ENCODE data around the gene C5orf34.
A peak's percentile ranks its signal among the peaks of the same experiment; 100 is the strongest.
"Not testable (repeated sequence)": the region's sequence is repeated elsewhere in the genome, so short reads cannot be mapped to it uniquely, and the experiment has no call there.

C5orf34 gene

GRCh38 chr5:43486353-43486752, 28.6 kb downstream of the C5orf34 start:
- H3K27ac Mint-ChIP-seq = no peak overlapping the region
- H3K27me3 Mint-ChIP-seq (ENCODE audit: low read depth) = no peaks in the 10 kb centered on the region
- peaks cover 20% of the 10 kb centered on the region for H3K36me3 Mint-ChIP-seq (ENCODE audit: low read depth)
- no peak overlapping the region for H3K4me3 Mint-ChIP-seq
- H3K9me3 Mint-ChIP-seq = no peaks in the 10 kb centered on the region
- peaks cover 29% of the 10 kb centered on the region for H3K4me1 Mint-ChIP-seq (ENCODE audit: low read depth)
- no peak for DNase-seq (ENCODE audit: low spot score)

DNA sequence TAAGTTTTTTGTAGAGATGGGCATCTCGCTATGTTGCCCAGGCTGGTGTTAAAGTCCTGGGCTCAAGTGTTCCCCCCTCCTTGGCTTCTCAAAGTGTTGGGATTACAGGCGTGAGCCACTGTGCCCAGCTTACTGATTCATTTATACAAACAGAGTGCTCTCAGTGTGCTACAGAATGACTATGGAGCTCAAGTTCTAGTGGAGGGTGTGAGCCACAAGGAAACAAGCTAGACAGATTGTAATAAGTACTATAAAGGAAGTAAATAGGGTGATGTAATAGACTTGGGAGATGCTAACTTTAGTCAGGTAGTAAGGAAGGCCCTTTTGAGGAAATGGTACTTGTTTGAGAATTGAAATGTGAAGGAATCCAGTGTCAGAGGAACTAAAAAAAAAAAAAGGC, 29.5 kb downstream of the C5orf34 start:
- Mint-ChIP-seq H3K4me1 (ENCODE audit: low read depth) (peaks cover 33% of the 10 kb centered on the region), H3K27me3 (ENCODE audit: low read depth) (no peaks in the 10 kb centered on the region), H3K27ac (peak overlapping the region; percentile 82), H3K9me3 (no peaks in the 10 kb centered on the region), H3K36me3 (ENCODE audit: low read depth) (peaks cover 21% of the 10 kb centered on the region), H3K4me3 (peak overlapping the region; percentile 31)
- DNase-seq (ENCODE audit: low spot score) = no peak

DNA sequence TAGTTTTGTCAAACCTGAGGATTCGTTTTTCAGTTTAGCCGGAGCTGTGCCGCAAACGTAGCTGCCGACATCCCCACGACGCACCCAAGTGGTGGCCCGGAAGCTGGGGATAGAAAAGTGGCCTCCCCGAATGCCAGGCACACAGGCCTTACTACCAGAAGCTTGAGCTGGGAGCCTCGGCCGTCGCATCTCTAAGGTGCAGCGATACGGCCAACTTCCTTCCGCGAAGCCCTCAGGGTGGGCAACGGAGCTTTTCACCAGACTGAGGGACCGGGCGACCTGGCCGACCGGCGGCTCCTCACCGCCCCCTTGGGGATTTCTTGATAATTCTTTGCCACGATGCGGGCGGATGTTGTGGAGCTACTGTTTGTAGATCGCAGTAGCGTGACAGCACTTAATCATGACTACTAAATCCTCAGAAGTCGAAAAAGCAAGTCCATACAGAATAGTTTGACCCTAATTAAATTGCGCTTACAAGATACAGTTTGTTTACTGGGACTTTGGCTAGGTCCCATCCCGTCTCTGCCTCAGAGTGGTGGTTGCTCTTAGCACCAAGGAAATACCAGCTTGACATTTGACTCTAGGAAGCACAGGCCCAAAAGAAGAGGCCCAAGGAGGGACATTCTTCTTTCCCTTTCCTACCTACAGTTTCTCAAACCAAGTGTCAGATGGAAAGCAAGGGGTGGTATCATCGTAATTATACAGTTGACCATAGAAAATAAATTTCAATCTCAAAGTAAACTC, 30.7 kb downstream of the C5orf34 start:
- H3K36me3 Mint-ChIP-seq (ENCODE audit: low read depth) = peaks cover 19% of the 10 kb centered on the region
- H3K27me3 Mint-ChIP-seq (ENCODE audit: low read depth) = no peaks in the 10 kb centered on the region
- H3K9me3 Mint-ChIP-seq = no peaks in the 10 kb centered on the region
- H3K4me1 Mint-ChIP-seq (ENCODE audit: low read depth) = peaks cover 36% of the 10 kb centered on the region
- DNase-seq (ENCODE audit: low spot score) = peak; percentile 87
- H3K27ac Mint-ChIP-seq = peak overlapping the region; percentile 100
- peak overlapping the region; percentile 98 for H3K4me3 Mint-ChIP-seq

GRCh38 chr5:43483298-43484105, 31.4 kb downstream of the C5orf34 start, which contains the start of gene TMEM267:
TSS of gene TMEM267 (minus strand) at chr5:43483865. CDS start at chr5:43453969, 29,896 bp downstream.
- H3K9me3 Mint-ChIP-seq = no peaks in the 10 kb centered on the region
- H3K36me3 Mint-ChIP-seq (ENCODE audit: low read depth) = peaks cover 14% of the 10 kb centered on the region
- peak; percentile 84 for DNase-seq (ENCODE audit: low spot score)
- peak within 1 kb of the TSS; percentile 100 for H3K27ac Mint-ChIP-seq
- H3K27me3 Mint-ChIP-seq (ENCODE audit: low read depth) = no peaks in the 10 kb centered on the region
- H3K4me1 Mint-ChIP-seq (ENCODE audit: low read depth) = peaks cover 39% of the 10 kb centered on the region
- peak within 1 kb of the TSS; percentile 98 for H3K4me3 Mint-ChIP-seq

- no peaks in the 10 kb centered on the region for H3K9me3 Mint-ChIP-seq
- peaks cover 12% of the 10 kb centered on the region for H3K36me3 Mint-ChIP-seq (ENCODE audit: low read depth)
- H3K27ac Mint-ChIP-seq = peak overlapping the region; percentile 100
- DNase-seq (ENCODE audit: low spot score) = no peak
- H3K4me1 Mint-ChIP-seq (ENCODE audit: low read depth) = peaks cover 41% of the 10 kb centered on the region
- no peaks in the 10 kb centered on the region for H3K27me3 Mint-ChIP-seq (ENCODE audit: low read depth)
- peak overlapping the region; percentile 98 for H3K4me3 Mint-ChIP-seq
Measured at GRCh38 chr5:43482490-43483297, 32.3 kb downstream of the C5orf34 start.

DNA sequence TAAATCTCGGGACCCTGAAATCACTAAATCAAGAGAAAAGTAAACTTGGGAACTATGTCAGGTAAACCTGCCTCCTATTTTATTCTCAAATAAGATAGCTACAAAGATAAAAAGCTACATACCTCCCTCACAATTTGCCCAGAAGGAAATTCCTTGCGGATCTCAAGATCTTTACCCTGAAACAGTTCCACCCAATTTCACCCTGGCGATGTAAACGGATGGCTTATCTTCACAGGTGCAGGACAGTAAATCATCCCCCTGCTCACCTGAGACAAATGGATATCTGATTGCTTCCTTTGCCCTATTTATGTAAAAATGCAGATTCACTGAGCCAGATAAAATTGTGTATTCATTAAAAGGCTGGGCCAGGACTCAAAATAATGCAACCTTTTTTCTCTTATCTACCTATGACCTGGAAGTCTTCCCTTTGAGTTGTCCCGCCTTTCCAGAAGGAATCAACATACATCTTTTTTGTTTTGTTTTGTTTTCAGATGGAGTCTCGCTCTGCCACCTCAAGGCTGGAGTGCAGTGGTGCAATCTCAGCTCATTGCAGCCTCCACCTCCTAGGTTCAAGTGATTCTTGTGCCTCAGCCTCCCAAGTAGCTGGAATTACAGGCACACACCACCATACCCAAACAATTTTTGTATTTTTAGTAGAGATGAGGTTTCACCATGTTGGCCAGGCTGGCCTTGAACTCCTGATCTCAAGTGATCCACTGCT, 45.1 kb downstream of the C5orf34 start:
- Mint-ChIP-seq H3K36me3 (ENCODE audit: low read depth) (peaks cover 88% of the 10 kb centered on the region), H3K9me3 (peaks cover 62% of the 10 kb centered on the region), H3K4me3 (no peak overlapping the region), H3K27me3 (ENCODE audit: low read depth) (no peaks in the 10 kb centered on the region), H3K4me1 (ENCODE audit: low read depth) (peaks cover 2% of the 10 kb centered on the region), H3K27ac (no peak overlapping the region)
- DNase-seq (ENCODE audit: low spot score) = no peak

- no peak overlapping the region for H3K4me3 Mint-ChIP-seq
Measured at GRCh38 chr5:43467100-43467499, 47.8 kb downstream of the C5orf34 start.

DNA sequence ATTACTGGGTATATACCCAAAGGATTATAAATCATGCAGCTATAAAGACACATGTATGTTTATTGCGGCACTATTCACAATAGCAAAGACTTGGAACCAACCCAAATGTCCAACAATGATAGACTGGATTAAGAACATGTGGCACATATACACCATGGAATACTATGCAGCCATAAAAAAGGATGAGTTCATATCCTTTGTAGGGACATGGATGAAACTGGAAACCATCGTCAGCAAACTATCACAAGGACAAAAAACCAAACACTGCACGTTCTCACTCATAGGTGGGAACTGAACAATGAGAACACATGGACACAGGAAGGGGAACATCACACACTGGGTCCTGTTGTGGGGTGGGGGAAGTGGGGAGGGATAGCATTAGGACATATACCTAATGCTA, 49.5 kb downstream of the C5orf34 start:
- Mint-ChIP-seq H3K36me3 (ENCODE audit: low read depth) (peaks cover 81% of the 10 kb centered on the region), H3K9me3 (peaks cover 39% of the 10 kb centered on the region)
- not testable (repeated sequence) for H3K27me3 Mint-ChIP-seq (ENCODE audit: low read depth); DNase-seq (ENCODE audit: low spot score); H3K4me1 Mint-ChIP-seq (ENCODE audit: low read depth); H3K27ac Mint-ChIP-seq; H3K4me3 Mint-ChIP-seq

More at GRCh38 chr5:43467100-43467499, 47.8 kb downstream of the C5orf34 start:
- Mint-ChIP-seq H3K36me3 (ENCODE audit: low read depth) (peaks cover 82% of the 10 kb centered on the region), H3K27me3 (ENCODE audit: low read depth) (no peaks in the 10 kb centered on the region), H3K9me3 (peaks cover 52% of the 10 kb centered on the region), H3K27ac (no peak overlapping the region), H3K4me1 (ENCODE audit: low read depth) (peaks cover 2% of the 10 kb centered on the region)
- DNase-seq (ENCODE audit: low spot score) = no peak

GRCh38 chr5:43461066-43461465, 53.9 kb downstream of the C5orf34 start:
- Mint-ChIP-seq H3K4me3 (no peak overlapping the region), H3K36me3 (ENCODE audit: low read depth) (peaks cover 65% of the 10 kb centered on the region), H3K27ac (no peak overlapping the region)

GRCh38 chr5:43456556-43456955, 58.4 kb downstream of the C5orf34 start:
- Mint-ChIP-seq H3K27ac (no peak overlapping the region), H3K4me1 (ENCODE audit: low read depth) (peaks cover 2% of the 10 kb centered on the region), H3K27me3 (ENCODE audit: low read depth) (no peaks in the 10 kb centered on the region), H3K4me3 (no peak overlapping the region), H3K9me3 (peaks cover 15% of the 10 kb centered on the region), H3K36me3 (ENCODE audit: low read depth) (peaks cover 51% of the 10 kb centered on the region)
- no peak for DNase-seq (ENCODE audit: low spot score)

More at GRCh38 chr5:43461066-43461465, 53.9 kb downstream of the C5orf34 start:
- Mint-ChIP-seq H3K27me3 (ENCODE audit: low read depth) (no peaks in the 10 kb centered on the region), H3K9me3 (peaks cover 14% of the 10 kb centered on the region), H3K4me1 (ENCODE audit: low read depth) (peaks cover 2% of the 10 kb centered on the region)
- DNase-seq (ENCODE audit: low spot score) = no peak

DNA sequence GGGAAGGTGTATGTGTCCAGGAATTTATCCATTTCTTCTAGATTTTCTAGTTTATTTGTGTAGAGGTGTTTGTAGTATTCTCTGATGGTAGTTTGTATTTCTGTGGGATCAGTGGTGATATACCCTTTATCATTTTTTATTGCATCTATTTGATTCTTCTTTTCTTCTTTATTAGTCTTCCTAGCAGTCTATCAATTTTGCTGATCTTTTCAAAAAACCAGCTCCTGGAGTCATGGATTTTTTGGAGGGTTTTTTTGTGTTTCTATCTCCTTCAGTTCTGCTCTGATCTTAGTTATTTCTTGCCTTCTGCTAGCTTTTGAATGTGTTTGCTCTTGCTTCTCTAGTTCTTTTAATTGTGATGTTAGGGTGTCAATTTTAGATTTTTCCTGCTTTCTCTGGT, 73.4 kb downstream of the C5orf34 start:
- Mint-ChIP-seq H3K36me3 (ENCODE audit: low read depth) (peaks cover 28% of the 10 kb centered on the region), H3K9me3 (peaks cover 55% of the 10 kb centered on the region)
- H3K4me3 Mint-ChIP-seq; H3K4me1 Mint-ChIP-seq (ENCODE audit: low read depth); H3K27me3 Mint-ChIP-seq (ENCODE audit: low read depth); H3K27ac Mint-ChIP-seq; DNase-seq (ENCODE audit: low spot score): not testable (repeated sequence)

DNA sequence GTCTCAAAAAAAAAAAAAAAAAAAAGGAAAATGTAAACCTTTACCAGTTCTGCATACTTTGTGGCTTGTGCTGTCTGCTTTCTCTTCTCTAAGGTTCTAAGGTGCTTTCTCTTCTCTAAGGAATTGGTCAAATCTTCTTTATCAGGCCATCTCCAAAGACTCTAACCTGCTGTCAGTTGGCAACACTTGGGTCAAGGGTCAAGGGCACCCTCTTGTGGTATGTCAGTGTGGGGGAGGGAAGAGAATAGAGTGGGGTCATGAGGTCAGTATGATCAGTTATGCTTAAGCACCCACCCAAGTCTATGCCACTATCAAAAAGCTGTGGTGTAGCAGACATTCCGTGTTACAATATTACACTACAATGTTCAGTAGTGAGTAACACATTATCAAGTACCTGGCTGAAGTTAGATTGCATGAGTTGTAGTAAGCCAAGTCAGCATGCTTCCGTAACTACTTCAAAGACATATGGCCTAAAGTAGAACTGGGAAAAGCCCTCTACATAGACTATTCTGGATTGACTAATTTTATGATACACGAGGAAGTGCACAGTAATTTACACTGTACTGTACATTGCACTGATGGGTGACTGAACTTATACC, 77.8 kb downstream of the C5orf34 start:
- Mint-ChIP-seq H3K4me3 (no peak overlapping the region), H3K36me3 (ENCODE audit: low read depth) (peaks cover 2% of the 10 kb centered on the region), H3K4me1 (ENCODE audit: low read depth) (no peaks in the 10 kb centered on the region), H3K9me3 (peaks cover 38% of the 10 kb centered on the region), H3K27me3 (ENCODE audit: low read depth) (no peaks in the 10 kb centered on the region), H3K27ac (no peak overlapping the region)
- no peak for DNase-seq (ENCODE audit: low spot score)
